Endothelial cell (in vitro differentiated cells): Measurements from ENCODE around the gene PER2. TPM values are rescaled to one million over a fixed set of nuclear protein-coding genes. Genes with fewer than 3 reads are reported as not detected.

ENCODE experiments used
- DNase-seq: peaks from one replicate; pipeline ENCODE4 v3.0.0; 2021; ENCODE audit warnings: low spot score
- H3K27ac Mint-ChIP-seq: one replicate; pipeline ENCODE4 v1.8.0; 2021; ENCODE audit warnings: mixed read lengths, inconsistent platforms; ENCODE audit not compliant: unreplicated experiment
- H3K27me3 Mint-ChIP-seq: one replicate; pipeline ENCODE4 v1.8.0; 2021; ENCODE audit warnings: mild to moderate bottlenecking, moderate library complexity, mixed read lengths, inconsistent platforms; ENCODE audit not compliant: unreplicated experiment
- H3K36me3 Mint-ChIP-seq: one replicate; pipeline ENCODE4 v1.8.0; 2021; ENCODE audit warnings: mild to moderate bottlenecking, low read depth, mixed read lengths, inconsistent platforms; ENCODE audit not compliant: unreplicated experiment
- H3K4me1 Mint-ChIP-seq: one replicate; pipeline ENCODE4 v1.8.0; 2021; ENCODE audit warnings: mild to moderate bottlenecking, mixed read lengths, inconsistent platforms; ENCODE audit not compliant: unreplicated experiment
- H3K4me3 Mint-ChIP-seq: one replicate; pipeline ENCODE4 v1.8.0; 2021; ENCODE audit warnings: mild to moderate bottlenecking, mixed read lengths, inconsistent platforms; ENCODE audit not compliant: unreplicated experiment
- H3K9me3 Mint-ChIP-seq: one replicate; pipeline ENCODE4 v1.8.0; 2021; ENCODE audit warnings: mixed read lengths, inconsistent platforms; ENCODE audit not compliant: unreplicated experiment
- CTCF ChIP-seq: fragments of 200-600 bp; sonication (generic); IDR thresholded peaks from one replicate; pipeline ENCODE4 v1.5.0; 2021; ENCODE audit warnings: antibody characterized with exemption; ENCODE audit not compliant: unreplicated experiment
- total RNA-seq: library from RNA; stranded (reverse); fragmentation: NEBNext Ultra II Directional; extraction: Animal tissue kit (Norgen Biotek cat#: 25700); gene quantifications from one replicate; pipeline ENCODE4 v1.2.1, GENCODE V29; 2021; ENCODE audit not compliant: unreplicated experiment

PER2 gene
- total RNA-seq, 1 donor from 2014 or later = 5.5 TPM

GRCh38 chr2:238252766-238253630 lies 35.4 kb downstream of the PER2 start:
- H3K27ac Mint-ChIP-seq = no peak overlapping the region
- no peak for DNase-seq
- H3K36me3 Mint-ChIP-seq = no peaks in the 10 kb centered on the region
- H3K4me3 Mint-ChIP-seq = no peak overlapping the region
- H3K9me3 Mint-ChIP-seq = no peaks in the 10 kb centered on the region
- peaks cover 4% of the 10 kb centered on the region for H3K27me3 Mint-ChIP-seq
- TF ChIP-seq CTCF = no peak
- no peaks in the 10 kb centered on the region for H3K4me1 Mint-ChIP-seq

- TF ChIP-seq CTCF = no peak
- H3K4me1 Mint-ChIP-seq = no peaks in the 10 kb centered on the region
Measured at GRCh38 chr2:238251986-238252385, 36.4 kb downstream of the PER2 start.

GRCh38 chr2:238251331-238251730 lies 37.1 kb downstream of the PER2 start:
- Mint-ChIP-seq H3K27ac (no peak overlapping the region), H3K4me3 (no peak overlapping the region), H3K4me1 (no peaks in the 10 kb centered on the region), H3K36me3 (peaks cover 1% of the 10 kb centered on the region), H3K27me3 (peaks cover 6% of the 10 kb centered on the region), H3K9me3 (no peaks in the 10 kb centered on the region)
- no peak for DNase-seq
- TF ChIP-seq CTCF = no peak

More at GRCh38 chr2:238251986-238252385, 36.4 kb downstream of the PER2 start:
- no peaks in the 10 kb centered on the region for H3K36me3 Mint-ChIP-seq
- H3K4me3 Mint-ChIP-seq = no peak overlapping the region
- H3K27ac Mint-ChIP-seq = no peak overlapping the region
- H3K9me3 Mint-ChIP-seq = no peaks in the 10 kb centered on the region
- H3K27me3 Mint-ChIP-seq = peaks cover 4% of the 10 kb centered on the region
- no peak for DNase-seq

GRCh38 chr2:238250896-238251295 lies 37.5 kb downstream of the PER2 start:
- Mint-ChIP-seq H3K36me3 (peaks cover 4% of the 10 kb centered on the region), H3K27me3 (peaks cover 6% of the 10 kb centered on the region), H3K4me3 (no peak overlapping the region), H3K27ac (no peak overlapping the region), H3K4me1 (no peaks in the 10 kb centered on the region), H3K9me3 (no peaks in the 10 kb centered on the region)
- DNase-seq = no peak
- no peak for TF ChIP-seq CTCF

- no peak for DNase-seq
- Mint-ChIP-seq H3K36me3 (peaks cover 10% of the 10 kb centered on the region), H3K9me3 (no peaks in the 10 kb centered on the region), H3K4me1 (peaks cover 2% of the 10 kb centered on the region), H3K27me3 (peaks cover 4% of the 10 kb centered on the region), H3K4me3 (no peak overlapping the region), H3K27ac (no peak overlapping the region)
- TF ChIP-seq CTCF = no peak
Measured at GRCh38 chr2:238247841-238248453, 40.5 kb downstream of the PER2 start.
